Measurements from ENCODE around the gene ZNF784.

Gene ZNF784

GRCh38 chr19:55642153-55643002 lies 18.0 kb upstream of the ZNF784 start:
- no peak for DNase-seq

GRCh38 chr19:55641426-55642152 lies 17.2 kb upstream of the ZNF784 start:
- DNase-seq = no peak

- no peak for DNase-seq
Observed at GRCh38 chr19:55640577-55641425, 16.4 kb upstream of the ZNF784 start, which contains the start of gene ZNF580. TSS of gene ZNF580 (plus strand) at chr19:55641002. CDS start at chr19:55642509, 1,507 bp downstream.

GRCh38 chr19:55640043-55640576 lies 15.7 kb upstream of the ZNF784 start:
- DNase-seq = no peak

- no peak for DNase-seq
Observed at GRCh38 chr19:55638864-55639359, 14.5 kb upstream of the ZNF784 start.

- no peak for DNase-seq
Observed at GRCh38 chr19:55637534-55637933, 13.2 kb upstream of the ZNF784 start.

- DNase-seq = no peak
Observed at GRCh38 chr19:55636723-55637122, 12.4 kb upstream of the ZNF784 start.

GRCh38 chr19:55635856-55636440 lies 11.6 kb upstream of the ZNF784 start:
- no peak for DNase-seq

- no peak for DNase-seq
Observed at GRCh38 chr19:55635334-55635717, 11.0 kb upstream of the ZNF784 start.

- no peak for DNase-seq
Observed at GRCh38 chr19:55633861-55634260, 9.5 kb upstream of the ZNF784 start.

GRCh38 chr19:55632463-55632834 lies 8.1 kb upstream of the ZNF784 start:
- DNase-seq = no peak

GRCh38 chr19:55626350-55626749 lies 2.0 kb upstream of the ZNF784 start:
- DNase-seq = no peak

- DNase-seq = no peak
Observed at GRCh38 chr19:55625004-55625326, 599 bp upstream of the ZNF784 start.

- no peak for DNase-seq
Observed at GRCh38 chr19:55623561-55623960, 805 bp downstream of the ZNF784 start.

- no peak for DNase-seq
Observed at GRCh38 chr19:55623130-55623529, 1.2 kb downstream of the ZNF784 start.

- DNase-seq = no peak
Observed at GRCh38 chr19:55622242-55622969, 2.0 kb downstream of the ZNF784 start.

- DNase-seq = no peak
Observed at GRCh38 chr19:55621673-55622231, 2.6 kb downstream of the ZNF784 start.

GRCh38 chr19:55621205-55621672 lies 3.1 kb downstream of the ZNF784 start:
- DNase-seq = no peak

GRCh38 chr19:55620410-55621204 lies 3.8 kb downstream of the ZNF784 start:
- DNase-seq = no peak

- DNase-seq = no peak
Observed at GRCh38 chr19:55619286-55619685, 5.1 kb downstream of the ZNF784 start.
